HG03139 (cell line): ENCODE measurements around the gene NPLOC4.

Experiments
- ATAC-seq: cut with Tn5 transposase; IDR thresholded peaks from one replicate; pipeline ENCODE4 v1.9.1; 2021; ENCODE audit not compliant: unreplicated experiment

NPLOC4 gene

DNA sequence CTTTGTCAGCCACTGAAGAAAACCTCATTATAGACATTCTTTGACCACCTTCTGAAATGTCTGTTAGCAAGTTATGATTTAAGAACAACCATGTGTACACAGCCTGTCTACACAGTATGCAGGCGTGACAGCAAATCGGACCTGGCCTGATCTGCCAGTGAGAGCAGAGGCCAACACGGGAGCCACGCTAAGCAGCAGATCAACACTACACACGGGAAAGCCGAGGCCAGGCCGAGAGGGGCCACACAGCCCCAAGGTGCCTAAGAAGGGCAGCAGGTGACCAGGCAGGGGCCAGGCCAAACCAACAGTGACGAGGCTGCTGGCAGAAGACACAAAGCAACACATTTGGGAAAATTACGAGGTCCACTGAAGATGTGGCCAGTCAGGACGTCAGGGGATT is 68.5 kb downstream of the NPLOC4 start:
- ATAC-seq = no peak

DNA sequence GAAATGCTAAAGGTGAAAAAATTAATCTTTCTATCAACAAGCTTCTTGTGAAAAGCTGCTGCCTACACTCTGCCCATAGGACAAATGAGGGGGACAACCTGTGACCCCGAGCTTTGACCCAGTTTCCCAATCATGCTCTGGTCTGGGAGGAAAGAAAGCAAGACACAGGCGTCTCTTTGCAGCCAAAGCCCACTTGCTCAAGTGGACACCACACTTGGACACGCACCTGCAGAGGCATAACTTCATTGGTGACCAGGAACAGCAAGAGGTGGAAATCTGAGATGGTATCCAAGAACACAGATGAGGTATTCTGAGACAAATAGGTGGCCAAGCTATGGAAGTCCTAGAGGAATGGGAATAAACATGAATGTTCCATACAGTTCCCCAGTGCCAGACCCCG is 69.7 kb downstream of the NPLOC4 start:
- ATAC-seq = no peak

DNA sequence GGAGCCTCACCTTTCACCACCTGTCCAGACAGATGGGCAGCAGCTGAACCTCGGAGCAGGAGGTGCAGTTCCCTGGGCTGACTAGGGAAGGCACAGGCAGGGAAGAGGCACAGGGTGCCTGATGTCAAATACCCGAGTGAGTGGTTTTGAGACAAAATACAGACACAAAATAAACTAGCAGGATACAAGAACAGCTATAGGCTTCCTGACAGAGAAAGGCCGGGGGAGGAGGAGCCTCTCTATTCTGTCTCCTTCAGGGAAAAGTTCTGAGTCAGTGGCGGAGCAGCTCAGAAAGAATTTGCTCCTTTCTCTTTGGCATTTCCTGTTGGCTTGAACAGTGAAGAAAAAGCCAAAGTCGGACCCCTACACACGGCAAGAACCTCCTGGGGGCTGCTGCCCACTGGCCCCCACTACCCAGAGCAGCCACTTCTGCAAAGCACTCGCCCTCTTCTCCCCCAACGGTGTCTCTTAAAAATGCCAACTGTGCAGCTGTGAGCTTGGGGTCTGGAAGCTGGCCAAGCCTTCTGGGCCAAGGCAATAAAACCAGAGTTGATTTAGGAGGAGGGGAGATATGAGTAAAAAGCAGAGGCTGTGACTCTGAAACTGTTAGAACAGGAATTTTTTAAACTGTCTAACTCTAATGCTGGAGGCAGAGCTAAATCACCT is 70.3 kb downstream of the NPLOC4 start:
- no peak for ATAC-seq

DNA sequence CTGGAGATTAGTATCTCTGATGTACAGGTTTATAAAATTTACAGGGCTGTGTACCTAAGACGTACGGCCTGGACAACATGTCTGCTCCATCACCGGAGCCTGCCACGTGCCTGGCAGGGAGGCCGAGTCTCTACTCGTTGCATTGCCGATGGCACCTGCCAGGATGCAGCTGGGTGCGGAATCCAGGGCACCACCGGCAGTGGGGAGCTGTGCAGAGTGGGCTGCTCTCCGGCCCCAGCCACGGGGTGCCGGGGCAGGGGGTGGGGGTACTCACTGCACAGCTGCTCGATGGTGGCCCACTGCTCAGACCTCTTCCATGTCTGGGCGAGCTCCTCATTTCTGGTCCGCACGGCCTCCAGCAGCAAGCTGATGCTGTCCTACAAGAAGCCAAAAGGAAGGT is 71.7 kb downstream of the NPLOC4 start:
- no peak for ATAC-seq

DNA sequence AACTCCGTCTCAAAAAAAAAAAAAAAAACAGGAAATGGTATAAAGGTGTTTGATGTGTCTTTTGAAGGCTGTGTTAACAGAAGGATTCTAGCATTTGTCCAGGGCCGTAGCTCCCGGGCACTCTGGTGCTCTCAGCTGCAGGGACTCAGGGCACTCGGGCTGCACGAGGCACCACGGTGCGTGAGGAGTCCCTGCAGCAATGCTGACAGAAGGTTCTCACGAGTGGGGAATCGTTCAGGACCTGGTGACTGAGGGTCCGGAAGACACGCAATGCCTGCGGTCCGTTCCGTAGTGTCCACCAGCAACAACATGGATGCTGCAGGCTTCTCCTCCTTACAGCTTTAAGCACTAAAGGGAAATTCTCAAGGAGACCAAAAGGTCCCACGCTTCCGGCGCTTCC is 72.1 kb downstream of the NPLOC4 start:
- no peak for ATAC-seq

DNA sequence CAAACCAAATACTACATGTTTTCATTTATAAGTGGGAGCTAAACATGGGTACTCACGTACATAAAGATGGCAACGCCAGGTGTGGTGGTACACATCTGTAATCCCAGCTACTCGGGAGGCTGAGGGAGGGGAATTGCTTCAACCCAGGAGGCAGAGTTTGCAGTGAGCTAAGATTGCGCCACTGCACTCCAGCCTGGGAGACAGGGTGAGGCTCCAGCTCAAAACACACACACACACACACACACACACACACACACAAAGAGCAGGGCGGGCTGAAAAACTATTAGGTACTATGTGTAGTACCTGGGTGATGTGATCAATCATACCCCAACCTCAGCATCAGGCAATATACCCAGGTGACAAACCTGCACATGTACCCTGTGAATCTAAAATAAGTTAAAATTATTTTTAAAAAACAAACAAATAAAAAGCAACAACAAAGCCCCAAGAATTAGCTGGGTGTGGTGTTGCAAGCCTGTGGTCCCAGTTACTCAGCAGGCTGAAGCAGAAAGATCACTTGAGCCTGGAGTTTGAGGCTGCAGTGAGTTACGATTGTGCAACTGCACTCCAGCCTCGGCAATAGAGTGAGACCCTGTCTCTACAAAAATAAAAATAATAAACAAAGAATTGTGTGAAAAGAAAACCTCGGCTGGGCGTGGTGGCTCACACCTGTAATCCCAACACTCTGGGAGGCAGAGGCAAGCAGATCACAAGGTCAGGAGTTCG is 72.9 kb downstream of the NPLOC4 start:
- no peak for ATAC-seq

DNA sequence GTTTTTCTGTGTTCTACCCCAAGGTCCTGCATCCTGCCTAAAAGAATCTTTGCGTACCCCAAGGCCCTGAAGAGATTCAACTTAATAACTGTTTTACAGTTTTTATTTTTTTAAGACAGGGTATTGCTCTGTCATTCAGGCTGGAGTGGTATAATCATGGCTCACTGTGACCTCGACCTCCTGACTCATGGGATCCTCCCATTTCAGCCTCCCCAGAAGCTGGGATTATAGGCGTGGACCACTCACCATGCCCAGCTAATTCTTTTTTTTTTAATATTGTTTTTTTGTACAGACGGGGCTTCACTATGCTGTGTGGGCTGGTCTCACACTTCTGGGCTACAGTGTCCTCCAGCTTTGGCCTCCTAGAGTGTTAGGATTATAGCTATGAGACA is 75.4 kb downstream of the NPLOC4 start:
- no peak for ATAC-seq

DNA sequence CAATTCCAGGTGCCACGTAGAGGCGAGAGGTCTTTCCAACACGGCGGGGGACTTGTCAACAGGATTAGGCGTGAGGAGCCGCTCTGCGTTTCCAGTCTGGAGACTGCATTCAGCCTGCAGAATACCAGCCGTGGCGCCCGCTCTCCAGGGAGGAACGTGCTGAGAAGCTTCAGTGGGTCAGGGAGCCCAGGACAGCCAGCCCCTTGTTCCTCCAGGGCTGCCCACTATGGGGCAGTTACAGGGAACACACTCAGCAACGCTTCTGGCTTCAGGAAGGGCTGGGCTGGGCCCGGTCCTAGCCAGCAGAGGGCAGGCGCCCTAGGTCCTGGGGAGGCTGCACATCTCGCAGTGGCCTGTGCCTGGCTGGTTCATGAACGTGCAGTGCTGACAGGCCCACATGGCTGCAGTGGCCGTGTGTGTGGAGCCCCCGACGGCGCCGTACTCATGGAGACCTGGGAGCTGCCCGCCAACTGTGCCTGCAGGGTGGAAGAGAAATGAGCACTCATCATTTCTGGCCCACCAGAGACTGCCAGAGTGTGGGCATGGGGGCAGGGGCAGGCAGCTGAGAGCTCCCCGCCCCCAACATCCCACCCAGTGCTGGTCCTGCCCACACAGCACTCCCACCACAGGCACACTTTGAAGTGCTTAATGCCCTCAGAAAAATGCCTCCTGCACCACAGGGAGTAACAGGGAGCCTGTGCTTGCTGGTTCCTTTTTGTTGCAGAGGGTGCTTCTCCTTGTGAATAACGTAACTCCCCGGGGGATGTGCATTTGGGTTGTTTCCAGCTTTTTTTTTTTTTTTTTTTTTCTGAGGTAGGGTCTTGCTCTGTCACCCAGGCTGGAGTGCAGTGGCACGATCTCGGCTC is 77.7 kb downstream of the NPLOC4 start:
- no peak for ATAC-seq

DNA sequence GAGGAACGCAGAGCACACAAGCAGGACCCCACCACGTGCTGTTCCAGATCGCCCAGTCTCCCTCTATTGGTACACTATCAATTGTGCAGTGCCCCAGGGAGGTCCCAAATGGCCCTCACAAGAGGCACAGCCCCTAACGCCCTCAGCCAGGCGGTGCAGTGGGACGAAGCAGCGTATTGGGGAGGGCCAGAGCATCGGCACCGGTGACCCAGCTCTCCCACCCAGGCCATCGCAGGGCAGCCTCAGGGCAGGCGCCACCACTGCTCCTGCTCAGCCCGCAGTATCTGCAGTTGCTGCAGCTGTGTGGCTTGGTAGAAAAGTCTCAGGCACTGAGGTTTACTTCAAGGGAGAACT is 78.8 kb downstream of the NPLOC4 start:
- no peak for ATAC-seq

DNA sequence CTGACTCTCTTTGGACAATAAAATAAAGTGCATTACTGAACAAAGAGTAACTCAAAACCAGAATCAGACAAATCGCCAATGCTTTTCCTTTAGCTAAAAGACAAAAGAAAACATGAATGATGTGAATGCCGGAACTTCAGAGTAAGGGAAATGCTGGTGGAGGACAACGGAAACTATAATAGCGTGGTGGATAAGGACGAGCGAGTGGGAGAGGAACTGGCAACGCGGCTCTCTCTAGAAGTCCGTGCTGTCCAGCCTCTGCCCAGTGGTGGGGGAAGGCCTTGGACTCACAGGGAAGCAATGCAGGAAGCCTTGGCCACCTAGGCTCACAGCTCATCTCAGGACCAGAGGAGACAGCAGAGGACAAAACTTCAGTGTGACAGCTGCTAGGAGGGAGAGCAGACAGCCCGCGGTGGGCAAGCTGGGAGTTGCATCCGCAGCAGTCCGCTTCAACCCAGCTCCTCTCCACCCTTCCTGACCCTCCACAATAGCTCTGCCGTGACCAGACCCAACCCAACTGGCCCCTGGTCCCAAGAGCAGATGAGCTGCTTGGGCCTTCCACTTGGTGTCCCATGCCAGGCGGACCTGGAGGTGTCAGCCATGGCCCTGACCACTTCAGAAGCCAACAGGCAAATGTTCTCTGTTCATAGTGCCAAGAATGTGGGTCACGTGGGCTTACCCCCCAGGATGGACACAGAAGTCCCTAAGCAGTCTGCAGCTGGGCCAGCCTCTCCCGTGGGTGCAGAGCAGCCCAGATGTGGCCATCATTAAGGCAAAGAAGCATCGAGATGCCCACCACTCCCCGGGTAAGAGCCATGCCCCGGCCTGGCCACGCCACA is 79.4 kb downstream of the NPLOC4 start:
- ATAC-seq = no peak

DNA sequence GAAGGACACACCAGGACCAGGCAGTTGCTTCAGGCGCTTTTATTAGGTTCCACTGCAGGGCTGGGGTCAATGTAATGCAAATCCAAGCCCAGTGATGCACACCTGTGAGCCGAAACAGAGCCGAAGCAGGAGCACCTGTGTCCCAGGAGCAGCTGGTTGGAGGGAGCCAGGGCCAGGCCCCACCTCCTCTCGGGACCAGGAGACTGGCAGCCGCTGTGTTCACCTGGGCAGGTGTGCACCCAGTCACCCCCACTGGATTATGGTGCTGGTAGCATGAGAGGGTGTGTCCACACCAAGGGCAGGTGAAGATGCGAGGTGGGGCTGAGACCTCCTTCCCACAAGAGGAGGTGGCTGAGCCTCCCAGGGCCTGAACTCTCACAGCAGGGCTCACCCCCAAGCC is 80.0 kb downstream of the NPLOC4 start:
- no peak for ATAC-seq

DNA sequence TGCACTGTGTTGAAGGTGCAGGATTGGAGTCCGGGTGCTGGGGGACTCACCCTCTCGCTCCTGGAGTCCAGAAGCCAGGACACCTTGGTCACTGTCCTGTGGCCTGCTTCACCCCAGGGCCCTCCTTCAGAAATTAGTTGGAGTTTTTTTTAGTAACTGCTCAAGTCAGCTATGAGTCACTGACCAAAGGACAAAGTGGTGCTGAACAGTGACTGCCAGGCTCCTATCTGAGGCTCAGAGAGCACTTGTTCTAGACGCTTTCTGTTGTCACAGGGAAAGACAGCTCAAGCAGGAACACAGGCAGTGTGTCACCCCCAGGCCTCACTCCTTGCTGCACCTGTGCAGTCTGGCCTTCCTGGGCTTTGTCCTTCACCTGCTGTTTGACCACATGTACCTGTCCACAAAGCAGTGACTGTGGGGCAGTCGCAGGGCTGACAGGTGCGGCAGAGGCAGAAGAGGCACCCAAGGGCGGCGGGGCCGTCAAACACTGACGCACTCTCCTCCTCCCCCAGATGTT is 80.7 kb downstream of the NPLOC4 start:
- no peak for ATAC-seq

DNA sequence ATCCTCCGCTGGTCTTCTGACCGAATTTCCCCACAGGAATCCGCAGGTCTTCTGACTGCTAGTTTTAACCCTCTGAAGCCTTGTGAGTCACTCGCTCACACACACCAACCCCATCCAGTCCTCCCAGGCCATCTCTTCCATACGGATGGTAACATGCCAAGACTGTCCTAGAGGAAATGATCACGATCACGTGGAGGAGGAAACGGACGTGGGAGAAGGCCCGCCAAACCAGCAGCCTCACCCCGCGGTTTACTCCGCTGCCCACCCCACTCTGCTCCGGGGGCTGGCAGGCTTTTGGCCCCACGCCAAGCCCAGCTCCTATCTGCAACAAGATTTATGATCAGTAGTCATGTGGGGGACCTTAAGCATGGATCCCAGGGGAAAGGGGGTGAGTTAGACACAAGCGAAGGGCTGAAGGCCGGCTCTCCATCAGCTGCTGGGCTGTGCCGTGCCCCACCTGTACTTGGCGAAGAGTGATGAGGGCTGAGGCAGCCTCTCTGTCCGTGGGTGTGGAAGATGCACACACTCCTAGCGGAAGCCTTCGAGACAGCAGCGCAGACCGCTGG is 83.2 kb downstream of the NPLOC4 start:
- ATAC-seq = no peak

DNA sequence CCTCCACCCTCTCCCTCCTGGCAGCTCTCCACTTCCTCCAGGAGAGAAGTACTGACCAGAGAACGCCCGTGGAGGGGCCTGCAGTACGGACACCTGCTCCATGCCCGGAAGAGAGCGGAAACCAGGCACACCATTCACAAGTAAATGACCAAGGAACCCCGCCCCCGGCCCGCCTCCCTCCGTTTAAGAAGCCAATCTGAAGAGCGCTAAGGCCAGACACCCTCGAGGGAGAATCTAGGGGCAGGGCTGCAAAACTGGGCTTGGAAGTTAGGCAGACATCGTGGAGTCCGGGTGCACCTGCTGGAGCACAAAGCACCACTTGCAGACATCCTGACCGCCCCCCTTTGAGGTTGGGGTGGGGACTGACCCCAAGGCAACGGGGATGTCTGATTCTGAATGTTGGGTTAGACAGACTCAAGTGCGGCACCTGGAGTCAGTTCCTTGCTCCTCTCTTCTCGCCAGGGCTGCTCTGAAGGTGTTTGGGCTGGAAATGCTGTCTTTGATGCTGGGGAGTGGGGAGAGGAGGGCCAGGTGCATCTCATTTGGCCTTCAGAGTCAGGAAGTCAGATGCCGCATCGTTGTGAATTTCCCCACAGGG is 83.8 kb downstream of the NPLOC4 start:
- ATAC-seq = no peak

DNA sequence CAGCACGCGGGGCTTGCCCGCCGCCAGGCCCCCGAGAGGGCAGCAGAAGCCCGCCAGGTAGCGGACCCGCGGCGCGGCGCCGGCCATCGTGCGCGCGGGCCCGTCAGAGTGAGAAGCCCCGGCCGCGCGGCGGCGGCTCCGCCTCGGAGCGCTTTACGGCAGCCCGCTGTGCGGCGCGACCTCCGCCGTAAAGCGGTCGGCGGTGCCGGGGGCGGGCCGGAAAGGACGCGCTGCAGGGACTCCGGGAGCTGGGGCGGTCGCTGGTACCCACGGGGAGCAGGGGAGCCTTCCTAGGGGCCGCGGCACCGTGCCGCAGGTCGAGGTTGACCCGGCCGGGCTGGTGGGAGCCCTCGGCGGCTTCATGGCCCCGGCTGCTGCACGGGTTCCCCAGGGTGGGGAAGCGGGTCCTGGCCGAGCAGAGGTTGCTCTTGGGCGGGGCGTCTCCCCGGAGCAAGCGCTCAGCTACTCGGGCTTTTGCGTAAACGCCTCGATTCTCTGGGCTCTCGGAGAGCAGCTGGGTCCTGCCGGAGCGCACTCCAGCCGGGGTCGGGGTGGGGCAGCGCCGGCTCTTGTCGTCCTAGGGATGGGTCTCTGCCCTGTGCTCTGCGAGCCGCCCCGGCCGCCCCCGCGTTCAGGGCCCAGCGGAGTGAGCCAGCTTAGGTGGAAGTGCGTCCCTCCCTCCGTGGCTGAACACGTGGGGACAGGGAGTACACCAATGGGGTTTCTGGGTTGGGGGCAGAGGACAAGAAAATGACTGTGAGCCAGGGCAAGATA is 84.5 kb downstream of the NPLOC4 start, which contains the start of gene FAAP100:
FAAP100 (minus strand) TSS at position 110 of the 774 bp plus-strand sequence; CDS start at position 87, 23 bp downstream.
- no peak for ATAC-seq

DNA sequence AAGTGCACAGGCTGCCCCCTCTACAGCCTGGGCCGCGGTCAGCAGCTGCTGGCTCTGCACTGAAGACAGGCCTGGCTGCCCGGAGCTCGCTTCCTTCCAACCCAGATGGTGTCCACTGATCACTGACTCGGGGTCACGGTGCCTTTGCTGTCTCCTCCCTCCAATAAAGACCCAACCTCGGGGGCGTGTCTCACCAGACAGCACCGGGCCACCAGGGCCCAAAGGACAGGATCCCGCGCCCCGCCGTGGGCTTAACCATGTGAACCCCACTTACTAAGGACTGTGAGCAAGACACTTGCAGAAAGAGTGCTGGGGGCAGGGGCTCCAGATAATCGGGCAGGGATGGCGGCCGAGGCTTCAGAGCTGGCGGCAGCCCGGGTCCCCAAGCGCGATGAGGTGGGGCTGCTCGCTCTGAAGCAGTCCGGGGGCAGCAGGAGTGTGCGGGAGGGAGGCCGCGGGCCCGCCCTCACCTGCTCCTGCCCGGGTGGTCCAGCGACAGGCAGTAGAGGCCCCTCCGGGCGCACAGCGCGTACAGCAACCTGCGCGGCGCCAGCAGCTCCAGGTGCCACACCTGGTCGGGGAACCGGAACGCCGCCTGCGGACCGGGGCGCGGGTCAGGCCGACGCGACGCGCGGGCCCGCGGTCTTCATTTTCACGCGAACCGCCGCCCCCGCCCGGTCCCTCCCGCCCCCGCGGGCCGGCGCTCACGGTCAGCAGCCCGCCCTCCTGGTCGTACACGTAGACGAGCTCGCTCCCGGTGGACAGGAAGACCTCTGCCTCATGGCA is 85.3 kb downstream of the NPLOC4 start:
- no peak for ATAC-seq

DNA sequence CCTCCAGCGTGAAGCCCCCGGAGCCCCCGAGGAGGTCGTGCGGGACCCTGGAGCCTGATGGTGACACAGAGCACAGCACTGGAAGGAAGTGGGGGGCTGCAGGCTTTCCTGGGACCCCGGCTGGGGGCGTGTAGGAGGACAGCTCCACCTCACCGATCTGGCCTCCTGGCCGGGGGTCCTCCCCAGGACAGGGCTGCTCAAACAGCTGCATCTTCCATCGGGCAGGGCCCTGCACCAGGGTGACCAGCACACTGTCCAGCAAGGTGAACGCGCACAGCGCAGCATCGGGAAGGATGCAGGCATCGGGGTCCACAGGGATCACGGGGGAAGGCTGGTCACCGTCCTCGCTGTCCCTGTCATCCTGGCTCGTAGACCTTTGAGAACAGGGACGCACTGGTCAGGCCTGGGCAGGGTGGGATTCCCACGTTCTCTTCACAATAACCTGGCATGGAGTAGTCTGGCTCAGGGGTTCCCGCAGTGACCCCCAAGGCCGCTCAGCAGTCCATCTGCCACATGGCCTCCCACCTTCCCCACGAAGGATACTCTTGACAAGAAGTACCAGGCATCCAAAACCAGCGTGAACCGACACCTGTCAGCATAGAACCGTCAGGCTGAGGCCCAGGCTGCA is 86.0 kb downstream of the NPLOC4 start:
- no peak for ATAC-seq

DNA sequence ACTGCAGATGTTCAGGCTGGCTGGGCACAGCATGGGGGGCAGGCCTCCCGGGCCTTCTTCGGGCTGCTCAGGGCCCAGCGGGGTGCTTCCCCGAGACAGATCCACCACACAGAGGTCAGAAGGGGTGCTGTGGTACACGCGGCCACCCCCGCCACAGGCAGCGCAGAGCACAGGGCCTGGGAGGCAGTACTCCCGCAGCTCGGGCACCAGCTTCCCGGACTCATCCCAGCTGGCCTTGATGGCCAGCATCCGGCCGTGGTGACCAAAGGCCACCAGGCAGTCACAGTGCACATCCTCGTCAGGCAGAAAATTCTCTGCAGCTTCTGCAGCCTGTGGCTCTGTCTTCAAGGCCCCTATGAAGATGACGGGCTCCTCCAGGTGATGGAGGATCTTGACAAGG is 86.6 kb downstream of the NPLOC4 start:
- ATAC-seq = no peak
